PC-3 (cell line): Measurements from ENCODE around the gene PHC3.

Source experiments
- CTCF ChIP-seq: fragments of 300-600 bp; sonication (generic); conservative IDR thresholded peaks from 2 replicates; pipeline ENCODE4 v1.5.1; 2017; ENCODE audit warnings: antibody characterized with exemption, low read depth, mild to moderate bottlenecking, low read length
- EZH2 ChIP-seq: fragments of 300-600 bp; sonication (generic); IDR thresholded peaks from one replicate; pipeline ENCODE4 v1.6.1; 2017; ENCODE audit warnings: antibody characterized with exemption, mild to moderate bottlenecking, low read length; ENCODE audit not compliant: unreplicated experiment
- EZH2phosphoT487 ChIP-seq: fragments of 300-600 bp; sonication (generic); IDR thresholded peaks from 2 replicates; pipeline ENCODE4 v1.6.1; 2018; ENCODE audit warnings: mild to moderate bottlenecking, antibody characterized with exemption, low read length, borderline replicate concordance

GRCh38 chr3:170044271-170044670 is 137.3 kb downstream of the PHC3 start:
- TF ChIP-seq CTCF (no peak), EZH2 (no peak), EZH2phosphoT487 (no peak)
